Measurements from ENCODE around the gene RASA1.
"Not testable (repeated sequence)": the region's sequence is repeated elsewhere in the genome, so short reads cannot be mapped to it uniquely, and the experiment has no call there.

The RASA1 gene

DNA sequence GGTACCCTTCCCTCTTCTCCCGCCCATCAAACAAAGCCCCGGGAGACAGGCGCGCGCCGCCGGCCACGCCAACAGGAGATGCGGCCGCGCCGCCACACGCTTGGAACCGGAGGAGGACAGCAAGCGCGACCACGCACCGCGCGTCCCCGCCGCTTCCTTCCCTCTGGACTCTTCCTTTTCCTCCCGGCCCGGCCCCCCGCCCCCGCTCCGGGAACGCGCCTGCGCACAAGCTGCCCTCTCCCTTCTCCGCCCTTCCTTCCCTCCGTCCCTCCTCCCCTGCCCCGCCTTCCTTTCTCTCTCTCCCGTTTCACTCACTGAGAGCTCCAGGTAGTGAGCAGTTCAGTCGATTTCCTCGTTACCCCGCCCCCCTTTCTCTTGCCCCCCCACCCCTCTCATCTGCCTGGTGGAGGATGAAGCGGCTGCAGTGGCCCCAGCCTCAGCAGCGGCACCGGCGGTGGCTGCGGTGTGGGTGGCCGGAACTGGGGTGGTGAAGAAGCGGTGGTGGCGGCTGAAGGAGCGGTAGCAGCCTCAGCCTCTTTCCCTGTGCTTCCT, at the start of gene RASA1:
Gene RASA1, plus strand, starts transcription at position 310 of the 552 bp plus-strand sequence. CDS start 569 bp downstream, outside the sequence.
- DNase-seq (ENCODE audit: low spot score), result peak; percentile 81

DNA sequence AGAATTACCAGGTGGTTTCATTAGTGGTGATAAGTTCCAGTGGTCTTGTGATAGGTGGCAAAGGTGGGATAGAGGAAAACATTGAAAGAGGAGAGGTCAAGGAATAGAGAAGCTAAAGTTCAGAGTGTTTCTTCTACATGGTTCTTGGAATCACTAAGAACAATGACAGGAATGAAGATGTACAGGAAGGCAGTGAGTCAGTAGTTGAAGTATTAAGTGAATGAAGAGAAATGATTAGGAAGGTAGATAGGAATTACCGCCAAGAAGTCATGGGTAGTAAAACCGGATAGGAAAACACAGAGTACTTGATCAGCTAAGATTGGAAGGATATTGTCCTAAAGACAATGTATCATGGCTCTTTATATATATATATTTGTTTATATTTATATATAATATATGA, 37.9 kb upstream of the RASA1 start:
- no peak for DNase-seq (ENCODE audit: low spot score)

DNA sequence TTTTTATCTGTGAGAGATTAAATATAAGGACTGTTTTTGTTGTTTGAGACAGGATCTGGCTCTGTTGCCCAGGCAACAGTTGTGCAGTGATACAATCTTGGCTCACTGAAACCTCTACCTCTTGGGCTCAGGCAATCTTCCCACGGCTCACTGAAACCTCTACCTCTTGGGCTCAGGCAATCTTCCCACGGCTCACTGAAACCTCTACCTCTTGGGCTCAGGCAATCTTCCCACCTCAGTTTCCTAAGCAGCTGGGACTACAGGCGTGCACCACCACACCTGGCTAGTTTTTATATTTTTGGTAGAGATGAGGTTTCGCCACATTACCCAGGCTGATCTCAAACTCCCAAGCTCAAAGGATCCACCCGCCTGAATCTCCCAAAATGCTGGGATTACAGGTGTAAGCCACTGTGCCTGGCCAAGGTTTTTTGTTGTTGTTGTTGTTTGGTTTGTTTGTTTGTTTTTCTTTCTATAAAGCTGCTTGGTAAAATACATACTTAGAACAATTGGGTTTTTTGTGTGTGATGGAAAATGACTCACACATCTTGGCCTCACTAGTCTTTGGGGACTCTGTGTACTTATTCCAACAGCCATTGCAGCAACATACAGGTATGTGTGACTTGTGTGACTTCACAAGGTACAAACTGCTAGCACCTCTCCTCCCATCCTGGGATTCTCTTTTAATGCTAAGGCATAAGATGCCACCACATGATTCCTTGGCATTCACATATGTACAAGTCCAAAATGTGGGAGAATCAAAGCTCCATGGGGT, 36.5 kb upstream of the RASA1 start:
- peak; percentile 31 for DNase-seq (ENCODE audit: low spot score)

DNA sequence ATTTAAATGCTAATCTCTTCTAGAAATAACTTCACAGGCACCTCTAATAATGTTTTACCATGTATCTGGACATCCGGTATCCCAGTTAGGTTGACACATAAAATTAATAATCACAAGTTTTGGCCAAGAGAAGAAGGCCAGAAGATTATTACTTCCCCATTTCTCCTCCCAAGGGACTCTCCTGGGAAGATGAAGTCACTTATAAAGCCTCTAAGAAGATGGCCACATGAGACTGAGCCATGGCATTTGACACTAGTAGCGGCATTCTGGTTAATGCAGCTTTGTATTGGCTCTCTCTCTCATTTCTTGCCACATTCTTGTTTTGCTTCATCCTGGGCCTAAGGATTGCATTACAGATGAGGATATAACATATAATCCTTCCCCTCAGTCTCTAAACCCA, 34.5 kb upstream of the RASA1 start:
- no peak for DNase-seq (ENCODE audit: low spot score)

DNA sequence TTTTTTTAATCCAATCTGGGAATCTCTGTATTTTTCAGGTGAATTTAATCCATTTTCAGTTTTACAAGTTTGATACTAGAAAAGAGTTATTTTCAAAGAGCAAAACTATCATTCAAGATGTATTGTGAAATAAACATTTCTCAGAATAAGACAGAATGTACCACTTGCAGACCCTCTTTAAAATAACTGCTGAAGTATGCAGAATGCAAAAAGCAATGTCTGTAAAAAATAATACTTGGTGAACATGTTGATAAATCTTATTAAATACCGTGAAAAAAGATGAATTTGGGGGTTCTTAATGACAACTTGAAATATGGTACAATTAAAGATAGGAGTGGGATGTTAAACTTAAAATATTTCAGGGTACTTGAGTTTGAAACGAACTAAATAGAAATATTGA, 26.1 kb upstream of the RASA1 start:
- no peak for DNase-seq (ENCODE audit: low spot score)

DNA sequence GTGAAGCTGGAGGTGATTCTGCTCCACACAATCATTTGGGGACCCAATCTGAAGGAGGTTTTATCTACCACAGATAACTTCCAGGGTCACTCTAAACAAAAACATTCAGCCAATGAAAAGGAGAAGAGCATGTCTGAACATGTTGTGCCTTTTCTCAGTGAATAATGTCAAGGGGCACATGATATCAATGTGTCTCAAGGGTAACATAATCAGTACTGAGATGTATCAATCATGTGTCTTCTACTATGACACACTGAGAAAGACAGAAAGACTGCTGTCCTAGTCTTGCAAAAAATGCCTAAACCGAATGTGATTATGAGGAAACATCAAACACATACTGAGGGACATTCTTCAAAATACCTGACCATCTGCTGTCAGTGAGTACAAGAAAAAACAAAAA, 25.4 kb upstream of the RASA1 start:
- DNase-seq (ENCODE audit: low spot score), result no peak

DNA sequence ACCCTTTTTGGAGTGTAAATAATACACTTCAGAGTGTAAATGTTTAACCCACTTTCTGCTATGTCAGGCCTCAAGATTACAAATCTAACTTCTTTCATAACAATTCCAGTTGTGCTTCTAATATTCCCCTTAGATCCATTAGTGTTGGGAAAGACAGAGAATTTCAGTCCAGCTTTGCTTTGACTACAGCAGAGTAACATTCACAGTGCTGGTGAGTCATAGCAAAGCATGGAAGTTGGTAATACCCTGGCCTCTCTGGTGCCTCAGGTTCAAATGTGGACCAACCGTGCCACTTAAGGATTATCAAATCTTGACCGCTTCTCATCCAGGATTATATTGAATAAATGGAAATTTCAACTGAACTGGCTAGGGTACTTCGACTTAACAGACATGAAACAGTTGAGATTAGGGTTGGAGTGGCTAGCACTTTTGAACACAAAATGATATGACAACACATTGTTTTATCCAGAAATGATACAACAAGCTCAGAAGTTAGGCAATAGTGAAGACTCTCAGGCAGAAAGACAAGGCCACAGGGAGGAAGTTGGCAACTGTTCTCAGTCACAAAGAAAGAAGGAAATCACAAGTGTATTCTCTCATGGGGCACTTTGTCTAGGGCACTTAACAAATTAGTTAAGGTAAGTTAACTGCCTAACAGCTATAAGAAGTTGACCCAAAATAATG, 24.4 kb upstream of the RASA1 start:
- no peak for DNase-seq (ENCODE audit: low spot score)

DNA sequence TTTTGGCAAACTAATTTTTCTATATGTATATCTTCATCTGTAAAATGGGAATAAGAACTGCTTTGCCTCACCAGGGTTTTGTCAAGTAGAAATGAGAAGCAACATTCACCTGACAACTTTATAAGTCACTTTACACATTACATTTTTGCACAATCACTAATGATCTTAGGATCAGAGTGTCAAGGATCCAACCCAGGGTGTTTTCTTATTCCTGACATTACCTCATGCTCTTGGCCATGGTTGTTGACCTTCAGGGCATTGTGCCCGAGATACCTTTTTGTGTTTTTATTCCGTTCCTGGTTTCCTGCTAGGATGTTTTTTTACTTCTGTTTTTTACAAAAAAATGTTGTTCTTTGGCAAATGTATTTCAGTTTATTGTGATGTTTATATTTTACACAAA, 22.2 kb upstream of the RASA1 start:
- no peak for DNase-seq (ENCODE audit: low spot score)

DNA sequence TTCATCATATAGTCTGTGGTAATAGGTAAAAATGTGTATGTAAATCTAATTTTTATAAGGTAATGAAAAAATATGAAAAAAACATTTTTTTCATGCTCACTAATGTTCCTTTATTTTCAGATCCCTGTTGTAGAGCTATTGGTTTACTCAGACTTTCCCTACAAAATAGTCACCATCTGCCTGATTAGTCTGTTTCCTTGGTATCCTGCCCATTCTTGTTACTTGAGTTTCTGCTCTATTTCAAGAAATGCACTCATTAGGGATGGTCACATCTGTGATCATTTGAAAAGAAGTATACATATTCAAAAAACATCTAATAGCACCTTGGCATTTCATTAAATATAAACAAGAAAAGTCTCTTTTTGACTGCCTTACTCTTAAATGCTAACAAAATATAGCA, 21.6 kb upstream of the RASA1 start:
- no peak for DNase-seq (ENCODE audit: low spot score)

DNA sequence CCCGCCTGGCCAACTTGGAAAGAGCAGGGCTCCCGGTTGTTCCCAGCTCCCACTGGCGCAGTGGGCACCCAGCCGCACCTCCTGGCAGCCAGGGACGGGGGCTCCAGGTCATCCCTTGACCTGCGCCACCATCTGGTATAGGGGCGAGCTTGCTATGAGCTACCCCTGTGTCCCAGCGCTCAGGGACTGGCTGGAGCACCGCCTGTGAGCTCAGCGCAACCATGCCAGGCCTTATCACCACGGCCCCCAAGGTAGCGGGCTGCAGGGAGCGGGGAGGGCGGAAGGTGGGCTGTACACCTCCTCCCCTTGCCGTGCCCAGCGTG, 15.4 kb upstream of the RASA1 start:
- no peak for DNase-seq (ENCODE audit: low spot score)

DNA sequence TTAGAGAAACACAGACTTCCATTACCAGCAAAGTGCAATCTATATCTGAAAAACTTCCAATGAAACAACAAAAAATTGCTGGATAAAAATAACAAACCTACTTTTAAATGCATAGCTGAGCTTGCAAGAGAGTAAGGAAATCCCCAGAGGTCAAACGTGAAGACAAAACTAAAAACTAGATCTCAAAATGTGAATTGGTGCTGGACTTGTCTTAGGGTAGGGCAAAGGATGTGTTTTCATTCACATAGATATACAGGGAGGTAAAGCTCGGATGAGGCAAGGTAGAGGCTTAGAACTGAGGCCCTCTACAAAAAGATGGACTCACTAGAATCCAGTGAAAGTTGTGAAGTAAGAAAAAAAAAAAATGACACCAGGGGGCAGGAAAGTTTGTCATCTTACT, 13.6 kb upstream of the RASA1 start:
- no peak for DNase-seq (ENCODE audit: low spot score)

DNA sequence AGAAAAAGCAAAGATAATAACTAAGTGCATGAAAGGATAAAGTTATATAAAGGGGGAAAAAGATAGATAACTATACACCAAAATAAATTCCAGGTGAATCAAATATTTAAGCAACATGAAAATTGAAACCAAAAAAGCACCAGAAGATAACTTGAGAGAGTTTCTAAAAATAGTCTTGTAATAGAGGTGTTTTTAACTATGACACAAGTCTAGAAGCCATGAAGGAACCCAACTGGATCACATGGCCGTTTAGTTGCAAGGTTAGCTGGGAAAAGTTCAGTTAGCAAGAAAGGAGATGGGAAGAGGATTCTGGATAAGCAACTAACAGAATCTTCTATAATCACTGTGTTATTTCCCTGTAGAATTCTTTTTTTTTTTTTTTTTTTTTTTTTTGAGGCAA, 9.2 kb upstream of the RASA1 start:
- DNase-seq (ENCODE audit: low spot score), result no peak

DNA sequence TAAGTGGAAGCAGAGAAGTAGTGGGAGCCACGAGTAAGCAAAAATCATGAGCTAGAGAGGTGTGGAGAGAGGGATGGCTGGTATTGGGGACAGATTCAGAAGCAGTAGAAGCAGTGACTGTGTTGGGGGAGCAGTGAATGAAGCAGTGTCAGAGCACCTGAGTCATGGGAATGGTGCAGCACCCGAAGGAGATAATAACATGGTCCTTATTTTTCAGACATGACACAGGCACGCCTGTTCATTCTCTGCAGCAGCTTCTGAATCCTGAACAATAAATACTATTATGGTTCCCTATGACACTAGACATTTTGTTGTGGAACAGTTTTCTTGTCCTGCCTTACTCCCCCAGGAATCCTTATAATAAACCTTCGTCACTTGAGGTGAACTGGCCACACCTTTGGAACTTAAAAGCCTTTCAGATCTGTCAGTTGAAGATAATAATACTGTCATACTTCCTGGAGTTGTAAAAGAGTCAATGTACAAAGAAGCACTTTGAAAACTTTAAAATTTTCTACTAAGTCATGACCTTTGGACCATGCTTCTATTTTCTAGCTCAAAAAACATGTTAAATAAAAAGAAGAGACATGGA, 7.0 kb upstream of the RASA1 start:
- DNase-seq (ENCODE audit: low spot score), result no peak

DNA sequence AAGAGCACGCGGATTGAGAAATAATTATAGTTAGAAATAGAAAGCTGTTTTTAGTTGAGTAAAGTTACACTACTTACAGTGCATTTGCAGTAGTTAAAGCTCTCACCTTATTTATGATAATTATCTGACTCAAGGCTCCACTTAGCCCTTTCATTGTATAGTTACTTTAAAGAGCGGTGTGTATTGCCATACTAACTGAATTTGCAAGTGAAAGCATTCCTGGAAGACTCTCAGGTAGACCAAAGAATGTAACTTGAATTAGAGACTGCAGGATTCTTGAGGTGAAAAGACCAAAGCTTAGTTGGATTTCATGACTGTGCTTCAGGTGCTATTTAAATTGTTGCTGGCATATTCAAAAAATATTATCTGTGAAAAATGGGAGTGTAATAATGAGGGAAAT, 4.2 kb upstream of the RASA1 start:
- DNase-seq (ENCODE audit: low spot score), result no peak

DNA sequence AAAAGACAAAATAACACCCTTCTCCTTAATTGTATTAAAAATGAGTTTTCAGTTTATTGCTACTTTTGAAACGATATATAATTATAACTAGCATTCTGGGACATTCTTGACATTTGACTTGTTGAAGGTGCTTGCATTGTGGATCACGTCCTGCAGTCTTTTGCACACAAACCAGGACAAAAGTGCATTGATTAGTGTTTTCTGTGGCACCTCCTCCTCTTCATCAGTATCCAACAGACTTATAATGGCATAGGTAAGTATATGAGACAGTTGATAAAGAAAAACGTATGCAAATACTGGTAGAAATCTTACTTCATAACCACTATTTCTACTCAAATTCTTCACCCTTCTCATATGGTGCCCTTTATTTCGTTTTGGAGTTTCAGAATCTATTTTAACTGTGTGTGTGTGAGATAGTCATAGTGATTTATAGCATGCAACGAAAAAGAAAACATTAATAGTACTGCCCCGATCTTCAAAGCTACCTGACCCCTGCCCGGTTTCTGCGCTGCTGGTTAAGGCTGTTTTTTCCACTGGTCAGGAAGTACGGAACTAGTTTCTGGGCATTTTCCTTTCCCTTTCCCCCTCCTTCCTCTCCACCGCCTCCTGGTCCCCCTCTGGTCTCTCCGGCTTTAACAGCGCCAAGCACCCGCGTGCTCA, 639 bp upstream of the RASA1 start:
- DNase-seq (ENCODE audit: low spot score), result no peak

DNA sequence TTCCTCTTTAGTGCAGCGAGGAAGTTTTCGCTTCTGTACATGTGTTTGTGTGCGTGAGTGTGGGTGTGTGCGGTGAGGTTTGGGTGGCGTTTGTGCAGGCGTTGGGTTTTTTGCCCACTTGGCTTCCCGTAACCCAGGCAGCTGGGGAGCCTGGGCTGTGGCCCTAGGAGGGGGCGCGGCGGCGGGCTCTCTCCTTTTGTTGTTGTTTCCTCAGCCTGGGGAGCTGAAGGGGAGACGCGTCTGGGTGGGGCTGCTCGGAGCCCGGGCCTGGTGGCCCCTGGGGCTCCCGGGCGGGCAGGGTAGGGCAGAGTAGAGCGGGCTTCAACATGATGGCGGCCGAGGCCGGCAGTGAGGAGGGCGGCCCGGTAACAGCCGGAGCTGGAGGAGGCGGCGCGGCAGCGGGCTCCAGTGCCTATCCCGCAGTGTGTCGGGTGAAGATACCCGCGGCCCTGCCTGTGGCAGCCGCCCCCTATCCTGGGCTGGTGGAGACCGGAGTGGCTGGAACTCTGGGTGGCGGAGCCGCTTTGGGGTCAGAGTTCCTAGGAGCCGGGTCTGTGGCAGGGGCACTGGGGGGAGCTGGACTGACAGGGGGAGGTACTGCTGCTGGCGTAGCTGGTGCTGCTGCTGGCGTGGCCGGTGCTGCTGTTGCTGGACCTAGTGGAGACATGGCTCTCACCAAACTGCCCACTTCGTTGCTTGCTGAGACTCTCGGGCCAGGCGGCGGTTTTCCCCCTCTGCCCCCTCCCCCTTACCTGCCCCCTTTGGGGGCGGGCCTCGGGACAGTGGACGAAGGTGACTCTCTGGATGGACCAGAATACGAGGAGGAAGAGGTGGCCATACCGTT, 665 bp downstream of the RASA1 start:
- peak; percentile 74 for DNase-seq (ENCODE audit: low spot score)

DNA sequence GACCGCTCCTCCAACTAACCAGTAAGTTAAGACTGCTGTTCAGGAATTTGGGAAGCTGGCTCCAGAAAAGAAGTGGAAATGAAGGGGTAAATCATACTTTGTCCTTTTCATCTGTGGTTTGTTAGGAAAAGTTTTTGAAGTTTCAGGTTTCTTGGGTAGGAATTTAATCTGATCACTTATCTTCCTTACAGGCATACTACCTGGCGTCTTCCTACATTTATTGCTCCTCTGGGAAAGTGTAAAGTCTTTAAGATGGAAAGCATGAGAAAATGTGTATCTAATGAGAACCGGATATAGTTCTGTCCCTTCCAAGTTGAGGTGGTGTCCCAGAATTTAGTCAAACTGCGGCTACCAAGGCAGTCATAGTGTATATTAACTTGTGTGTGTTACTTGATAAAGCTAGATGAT, 1.3 kb downstream of the RASA1 start:
- DNase-seq (ENCODE audit: low spot score), result no peak

DNA sequence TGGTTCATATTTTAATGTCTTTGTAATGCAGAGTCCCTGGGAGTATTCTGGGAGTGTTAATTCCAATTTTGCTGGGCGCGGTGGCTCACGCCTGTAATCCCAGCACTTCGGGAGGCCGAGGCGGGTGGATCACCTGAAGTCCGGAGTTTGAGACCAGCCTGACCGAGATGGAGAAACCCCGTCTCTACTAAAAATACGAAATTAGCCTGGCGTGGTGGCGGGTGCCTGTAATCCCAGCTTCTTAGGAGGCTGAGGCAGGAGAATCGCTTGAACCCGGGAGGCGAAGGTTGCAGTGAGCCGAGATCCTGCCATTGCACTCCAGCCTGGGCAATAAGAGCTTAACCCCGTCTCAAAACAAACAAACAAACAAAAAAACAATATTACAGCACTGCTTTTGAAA, 3.2 kb downstream of the RASA1 start:
- not testable (repeated sequence) for DNase-seq (ENCODE audit: low spot score)

DNA sequence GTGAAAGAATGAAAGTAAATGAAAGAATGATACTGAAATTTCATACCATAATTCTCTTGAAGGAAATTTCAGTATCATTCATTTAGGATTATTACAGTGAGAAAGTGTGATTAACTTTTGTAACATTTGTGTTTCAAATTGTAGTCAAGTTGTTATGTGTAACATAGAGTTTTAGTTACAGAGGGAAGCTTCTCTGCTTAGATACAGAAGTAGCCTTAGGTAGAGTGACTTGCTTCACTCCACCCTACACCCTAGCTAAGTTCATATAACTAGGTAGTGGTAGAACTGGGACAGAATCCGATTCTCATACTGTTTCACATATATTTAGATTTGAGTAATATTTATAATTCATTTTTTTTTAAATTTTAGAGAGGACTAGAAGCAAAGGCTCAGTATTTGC, 9.0 kb downstream of the RASA1 start:
- DNase-seq (ENCODE audit: low spot score), result no peak

DNA sequence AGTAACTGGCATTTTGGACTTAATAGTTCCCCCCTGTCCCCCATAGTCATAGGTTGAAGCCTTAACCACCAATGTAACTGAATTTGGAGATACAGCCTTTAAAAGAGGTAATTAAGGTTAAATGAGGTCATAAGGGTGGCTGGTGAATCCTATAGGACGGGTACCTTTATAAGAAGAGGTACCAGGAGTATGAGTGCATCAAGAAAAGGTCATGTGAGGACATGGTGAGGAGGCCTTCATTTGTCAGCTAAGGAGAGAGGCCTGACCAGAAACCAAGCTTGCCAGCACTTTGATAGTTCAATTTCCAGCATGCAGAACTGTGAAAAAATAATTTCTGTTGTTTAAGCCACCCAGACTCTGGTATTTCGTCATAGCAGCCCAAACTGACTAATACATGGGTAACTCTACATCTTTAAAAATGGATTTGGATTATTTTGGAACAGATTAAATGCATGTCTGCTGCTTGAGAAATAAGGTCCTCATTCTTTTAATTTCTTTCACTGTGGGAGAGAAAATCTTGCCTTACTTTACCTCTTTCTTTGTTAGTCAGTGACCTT, 9.7 kb downstream of the RASA1 start:
- no peak for DNase-seq (ENCODE audit: low spot score)

DNA sequence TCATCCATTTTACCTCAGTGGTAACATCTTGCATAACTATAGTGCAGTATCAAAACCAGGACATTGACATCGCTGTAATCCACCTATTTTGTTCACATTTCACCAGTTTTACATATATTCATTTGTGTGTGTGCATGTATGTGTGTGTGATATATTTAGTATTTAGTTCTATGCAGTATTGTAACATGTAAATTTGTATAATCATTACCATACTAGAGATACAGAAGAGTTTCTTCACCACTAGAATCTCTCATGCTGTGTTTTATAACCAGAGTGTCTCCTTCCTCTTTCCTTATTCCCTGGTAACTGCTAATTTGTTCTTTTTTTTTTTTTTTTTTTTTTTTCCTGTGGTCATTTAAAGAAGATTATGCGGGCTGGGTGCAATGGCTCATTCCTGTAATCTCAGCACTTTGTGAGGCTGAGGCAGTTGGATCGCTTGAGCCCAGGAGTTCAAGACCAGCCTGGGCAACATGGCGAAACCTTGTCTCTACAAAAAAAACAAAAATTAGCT, 11.0 kb downstream of the RASA1 start:
- DNase-seq (ENCODE audit: low spot score), result no peak
